ENCODE results near the gene GINS1.
"Not testable (repeated sequence)": the region's sequence is repeated elsewhere in the genome, so short reads cannot be mapped to it uniquely, and the experiment has no call there.

GINS1 gene

DNA sequence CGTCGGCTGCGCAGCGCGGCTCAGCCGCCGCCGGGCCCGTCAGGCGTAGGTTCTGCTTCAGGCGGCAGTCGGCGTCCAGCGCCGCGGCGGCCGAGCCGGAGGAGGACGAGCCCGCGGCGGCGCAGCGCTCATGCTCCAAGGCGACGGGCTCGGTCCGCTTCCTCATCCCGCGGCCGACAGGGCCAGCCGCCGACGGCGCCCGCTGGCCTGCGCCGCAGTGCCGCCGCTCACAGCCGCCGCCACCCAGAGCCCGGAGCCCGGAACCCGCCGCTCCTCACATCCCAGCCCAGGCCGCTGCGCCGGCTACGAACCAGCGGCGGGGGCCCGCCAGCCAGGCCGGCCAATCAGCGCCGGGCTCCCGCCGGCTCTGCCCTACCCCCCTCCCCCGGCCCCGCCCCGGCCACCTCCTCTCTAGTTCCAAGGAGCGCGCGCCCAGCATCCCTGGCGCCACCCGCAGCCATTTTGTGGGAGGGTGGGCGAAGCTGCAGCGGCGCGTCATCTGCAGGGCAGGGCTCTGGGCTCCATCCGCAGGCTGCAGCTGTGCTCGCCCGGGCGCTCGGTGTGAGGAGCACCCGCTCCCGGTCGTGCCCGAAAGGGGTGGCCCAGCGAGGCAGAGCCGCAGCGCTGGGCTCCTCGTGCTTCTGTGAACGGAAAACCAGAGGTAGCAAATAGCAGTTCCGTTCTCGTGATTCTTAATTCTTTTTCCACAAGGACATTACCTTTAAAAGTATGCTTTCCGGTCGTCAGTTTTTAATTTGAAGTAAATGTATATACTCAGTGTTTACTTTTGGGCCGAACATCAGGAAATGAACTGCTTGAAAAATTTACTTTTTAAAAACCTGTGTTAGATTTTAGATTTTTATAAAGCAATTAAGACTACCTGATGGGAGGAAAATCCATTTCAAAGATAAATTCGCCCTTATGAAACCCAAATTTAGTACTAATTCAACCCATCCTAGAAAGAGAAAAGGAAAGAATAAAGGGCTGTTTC lies 16.6 kb upstream of the GINS1 start, which contains the start of gene ABHD12:
ABHD12 (minus strand) TSS at position 298 of the 991 bp plus-strand sequence; CDS start at position 166, 132 bp downstream.
- DNase-seq, result peak; percentile 98

DNA sequence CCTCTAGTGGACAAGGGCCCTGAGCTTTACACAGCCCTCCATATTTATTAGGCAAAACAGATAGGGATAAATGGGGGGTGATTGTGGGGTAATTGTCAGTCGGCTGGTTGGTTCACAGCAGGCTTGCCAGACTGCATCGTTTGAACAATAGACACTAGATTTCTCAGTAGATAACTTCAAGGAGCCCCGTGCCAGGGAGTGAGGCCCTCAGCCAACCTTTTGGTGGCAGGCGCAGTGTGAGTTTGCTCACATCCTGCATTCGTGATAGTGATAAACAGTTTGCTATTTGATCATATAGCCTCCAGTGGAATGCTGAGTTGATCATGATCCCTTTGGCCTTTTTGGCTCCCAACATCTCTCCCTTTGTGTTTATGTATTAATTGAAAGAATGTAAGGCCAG lies 13.2 kb upstream of the GINS1 start:
- peak; percentile 4 for DNase-seq

DNA sequence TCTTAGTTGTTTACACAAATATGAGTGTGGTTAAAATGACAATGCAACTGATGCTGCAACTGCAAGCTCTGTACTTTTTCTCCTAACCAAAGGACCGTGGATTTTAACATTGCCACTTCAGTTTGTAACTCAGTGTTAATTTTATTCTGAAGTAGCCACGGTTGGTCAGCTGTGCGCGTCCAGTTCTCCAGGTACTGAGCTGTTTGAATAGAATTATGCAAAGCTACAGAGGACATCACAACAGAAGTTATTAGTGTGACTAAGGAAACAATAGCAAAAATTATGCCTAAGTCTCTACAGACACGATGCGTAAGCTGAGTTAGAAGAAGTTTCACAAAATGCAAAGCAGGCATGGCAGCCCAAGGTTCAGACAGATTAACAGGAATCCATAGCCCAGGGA lies 12.5 kb upstream of the GINS1 start:
- no peak for DNase-seq

DNA sequence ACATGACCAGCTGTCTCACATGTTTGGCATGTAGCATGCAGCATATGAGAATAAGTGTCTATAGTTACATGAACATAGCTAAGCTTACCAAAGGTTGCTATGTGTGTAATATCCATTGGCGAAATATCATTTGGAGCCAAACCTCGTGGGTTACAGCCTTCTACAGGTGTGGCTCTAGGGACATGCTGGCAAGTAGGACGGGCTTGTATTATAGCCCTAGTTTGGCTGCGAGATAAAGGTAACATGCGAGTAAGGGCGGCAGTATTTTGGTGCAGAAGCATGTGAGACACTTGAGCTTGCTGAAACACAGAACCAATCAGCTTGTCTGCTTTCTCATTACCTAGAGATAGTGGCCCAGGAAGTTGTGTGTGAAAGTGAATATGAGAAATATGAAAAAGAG lies 10.4 kb upstream of the GINS1 start:
- DNase-seq, result no peak

DNA sequence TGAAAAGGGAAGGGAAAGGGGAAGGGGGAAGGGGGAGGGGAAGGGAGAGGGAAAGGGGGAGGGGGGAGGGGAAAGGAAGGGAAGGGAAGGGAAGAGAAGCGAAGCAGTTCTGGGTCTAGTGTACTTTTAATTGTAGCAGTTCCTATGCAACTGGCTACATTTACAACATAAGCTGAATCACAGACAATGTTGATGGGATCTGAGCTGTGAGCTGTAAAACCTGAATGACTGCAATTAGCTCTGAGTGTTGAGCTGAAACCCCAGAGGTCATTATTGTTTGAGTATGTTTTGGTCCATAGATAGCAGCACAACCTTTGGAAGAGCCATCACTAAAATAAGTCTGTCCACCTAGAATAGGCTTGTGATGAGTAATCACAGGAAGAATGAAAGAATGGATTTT lies 9.7 kb upstream of the GINS1 start:
- peak; percentile 17 for DNase-seq

DNA sequence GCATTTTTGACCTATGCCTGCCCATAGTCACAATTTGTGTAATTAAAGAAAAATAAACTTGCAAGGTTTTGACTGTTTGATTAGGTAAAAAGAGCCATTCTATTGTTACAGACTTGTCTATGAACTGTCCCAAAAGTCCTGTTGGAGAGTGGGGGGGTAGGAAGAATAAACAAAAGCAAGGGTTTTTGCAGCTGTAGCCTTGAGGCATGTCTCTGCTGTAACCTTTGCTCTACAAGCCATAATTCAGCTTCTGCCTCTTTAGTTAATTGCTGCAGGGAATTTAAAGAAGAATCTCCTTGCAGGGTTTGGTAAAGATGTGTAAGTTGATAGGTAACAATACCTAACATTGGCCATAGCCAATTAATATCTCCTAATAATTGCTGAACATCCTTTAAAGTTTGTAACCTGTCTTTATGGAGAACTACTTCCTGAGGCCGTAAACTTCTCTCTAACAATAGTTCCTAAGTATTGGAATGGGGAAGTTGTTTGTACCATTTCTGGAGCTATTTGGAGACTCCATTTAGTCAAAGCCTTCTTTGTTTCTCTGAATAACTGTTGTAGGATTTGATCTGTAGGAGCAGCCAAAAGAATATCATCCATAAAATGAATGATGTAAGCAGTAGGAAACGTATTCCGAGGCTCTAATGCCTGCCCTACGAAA lies 9.0 kb upstream of the GINS1 start:
- DNase-seq, result no peak

DNA sequence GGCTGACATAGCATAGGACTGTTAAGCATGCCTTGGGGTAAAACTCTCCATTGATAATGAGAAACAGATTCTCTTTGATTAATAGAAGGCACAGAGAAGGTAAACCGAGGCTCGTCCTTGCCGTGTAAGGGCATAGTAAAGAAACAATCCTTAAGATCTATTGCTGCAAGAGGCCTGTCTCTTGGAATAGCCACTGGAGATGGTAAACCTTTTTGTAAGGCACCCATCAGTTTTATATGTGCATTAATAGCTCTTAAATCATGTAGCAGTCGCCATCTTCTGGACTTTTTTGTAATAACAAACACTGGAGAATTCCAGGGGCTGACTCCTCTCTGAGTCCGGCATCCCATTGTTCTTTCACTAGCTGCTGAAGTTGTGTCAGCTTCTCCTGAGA lies 8.4 kb upstream of the GINS1 start:
- DNase-seq, result peak; percentile 79

DNA sequence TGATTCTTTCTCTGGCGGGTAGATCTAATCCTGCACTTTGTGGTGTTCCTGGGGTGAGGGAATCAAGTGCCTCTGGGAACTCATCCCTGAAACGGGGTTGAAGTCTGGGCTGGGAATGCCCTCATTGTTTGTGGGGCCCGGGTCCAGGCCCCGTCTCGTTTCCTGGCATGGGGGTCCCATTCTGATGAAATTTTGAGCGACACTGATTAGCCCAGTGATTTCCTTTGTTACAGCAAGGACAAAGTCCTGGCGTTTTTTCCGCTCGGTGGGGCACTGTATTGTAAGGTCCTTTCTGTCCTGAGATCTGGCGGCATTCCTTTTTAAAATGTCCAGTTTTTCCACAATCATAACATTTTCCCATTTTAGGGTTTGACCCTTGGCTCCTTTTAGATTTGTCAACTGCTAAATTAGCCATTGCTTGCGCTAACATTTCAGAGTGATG lies 7.2 kb upstream of the GINS1 start:
- not testable (repeated sequence) for DNase-seq

DNA sequence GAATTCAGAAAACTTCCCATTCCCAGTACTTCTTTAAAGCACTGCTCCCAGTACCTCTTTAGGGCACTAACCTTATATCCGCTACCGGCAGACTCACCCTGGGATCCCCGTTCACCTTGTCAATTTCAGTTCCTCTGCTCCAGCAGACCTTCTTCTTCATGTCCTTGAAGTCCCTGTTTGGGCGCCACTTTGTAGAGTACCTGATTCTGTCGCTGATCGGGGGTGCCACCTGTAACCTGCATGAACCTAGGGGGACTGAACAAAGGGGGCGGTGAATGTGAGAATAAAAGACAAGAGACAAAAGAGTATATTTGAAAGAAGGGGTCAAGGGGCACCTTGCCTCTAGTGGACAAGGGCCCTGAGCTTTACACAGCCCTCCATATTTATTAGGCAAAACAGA lies 4.9 kb upstream of the GINS1 start:
- DNase-seq, result no peak

DNA sequence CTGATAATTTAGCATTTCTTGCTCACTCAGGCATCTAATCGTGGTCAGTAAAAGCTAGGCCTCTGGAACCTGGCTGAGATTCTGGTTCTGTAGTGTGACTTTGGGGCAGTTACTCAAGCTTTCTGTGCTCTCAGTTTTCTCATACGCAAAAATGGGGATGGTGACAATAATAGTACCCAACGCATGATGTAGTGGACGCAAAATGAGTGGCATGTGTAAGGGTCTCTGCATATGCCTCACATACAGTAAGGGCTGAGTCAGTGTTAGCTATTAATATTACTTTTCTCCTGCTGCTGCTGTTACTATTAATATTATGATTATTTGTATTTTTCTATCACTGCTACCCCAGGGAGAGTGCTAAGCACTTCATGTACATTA lies 686 bp downstream of the GINS1 start:
- DNase-seq, result no peak

DNA sequence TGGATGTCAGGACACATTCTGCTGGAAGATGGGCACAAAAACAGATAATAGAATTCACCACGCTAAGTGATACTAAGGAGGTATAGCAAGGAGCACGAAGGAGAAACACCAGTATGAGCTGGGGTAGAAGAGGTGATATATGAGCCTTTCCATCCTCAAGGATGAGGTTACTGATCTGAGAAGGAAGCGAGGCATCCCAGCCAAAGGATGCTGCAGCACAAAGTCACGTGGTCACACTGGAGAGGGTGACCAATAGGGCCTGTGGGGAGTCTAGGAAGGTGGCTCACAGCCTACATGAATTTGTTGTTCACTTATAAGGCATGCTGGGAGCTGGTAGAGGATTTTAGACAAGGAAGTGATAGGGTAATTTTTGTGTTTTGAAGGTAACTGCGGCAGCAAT lies 1.4 kb downstream of the GINS1 start:
- no peak for DNase-seq

DNA sequence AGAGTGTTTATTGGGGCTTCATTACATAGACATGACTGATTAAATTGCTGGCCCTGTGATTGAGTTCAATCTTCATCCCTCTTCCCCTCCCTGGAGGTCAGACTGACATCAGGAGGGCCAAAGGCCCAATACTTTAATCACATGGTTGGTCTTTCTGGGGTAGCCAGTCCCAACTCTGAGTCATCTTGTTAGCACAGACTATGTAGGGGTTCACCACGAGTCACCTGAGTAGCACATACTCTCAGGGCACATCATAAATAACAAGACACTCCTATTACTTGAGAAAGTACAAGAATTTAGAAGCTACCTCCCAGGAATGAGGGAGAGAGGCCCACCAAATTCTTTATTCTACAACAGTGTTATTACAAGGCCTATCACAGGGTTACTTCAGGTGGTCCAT lies 11.3 kb downstream of the GINS1 start:
- no peak for DNase-seq

DNA sequence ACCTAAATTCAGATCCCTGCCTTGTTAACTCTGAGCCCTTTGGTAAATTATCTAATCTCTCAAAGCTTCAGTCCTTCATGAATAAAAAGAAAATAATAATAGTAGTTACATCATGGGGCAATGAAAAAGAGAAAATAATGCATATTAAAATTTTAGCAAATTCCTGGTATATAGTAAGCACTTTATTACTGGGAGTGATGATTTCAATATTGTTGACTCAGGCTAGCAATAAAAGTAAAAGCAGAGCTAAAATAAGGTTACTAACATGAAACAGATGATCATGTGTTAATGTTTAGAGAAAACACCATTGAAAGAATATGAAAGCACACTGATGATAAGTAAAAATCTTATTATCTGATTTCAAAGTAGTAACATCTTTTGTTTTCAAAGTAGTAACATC lies 13.6 kb downstream of the GINS1 start:
- DNase-seq, result no peak

DNA sequence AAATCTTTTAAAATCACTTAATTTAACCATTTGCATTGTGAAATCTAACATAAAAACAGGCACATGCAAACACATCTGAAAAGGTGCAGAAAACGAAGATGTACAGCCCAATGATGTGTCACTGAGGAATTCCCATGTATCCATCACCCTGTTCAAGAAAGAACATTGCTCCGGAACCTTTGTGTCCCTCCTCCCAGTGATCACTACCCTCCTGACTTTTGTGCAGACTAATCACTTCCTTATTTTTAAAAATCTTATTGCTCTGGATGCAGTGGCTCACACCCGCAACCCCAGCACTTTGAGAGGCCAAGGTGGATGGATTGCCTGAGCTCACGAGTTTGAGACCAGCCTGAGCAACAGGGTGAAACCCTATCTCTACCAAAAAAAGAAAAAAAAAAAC lies 14.6 kb downstream of the GINS1 start:
- no peak for DNase-seq

DNA sequence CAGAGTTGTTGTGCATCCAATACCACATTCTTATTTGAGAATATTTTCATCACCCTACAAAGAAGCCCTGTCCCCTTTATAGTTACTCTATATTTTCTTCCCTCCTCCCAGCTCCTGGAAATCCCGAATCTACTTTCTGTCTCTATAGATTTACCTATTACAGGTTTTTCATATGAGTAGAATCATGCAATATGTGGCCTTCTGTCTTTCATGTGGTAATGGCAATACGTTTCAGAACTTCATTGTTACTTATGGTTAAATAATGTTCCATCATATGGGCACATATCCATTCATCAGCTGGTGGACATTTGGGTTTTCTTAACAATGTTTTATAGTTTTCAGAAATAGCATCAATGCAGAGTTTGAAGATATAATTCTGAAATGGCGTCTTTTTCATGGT lies 17.1 kb downstream of the GINS1 start:
- DNase-seq, result no peak

DNA sequence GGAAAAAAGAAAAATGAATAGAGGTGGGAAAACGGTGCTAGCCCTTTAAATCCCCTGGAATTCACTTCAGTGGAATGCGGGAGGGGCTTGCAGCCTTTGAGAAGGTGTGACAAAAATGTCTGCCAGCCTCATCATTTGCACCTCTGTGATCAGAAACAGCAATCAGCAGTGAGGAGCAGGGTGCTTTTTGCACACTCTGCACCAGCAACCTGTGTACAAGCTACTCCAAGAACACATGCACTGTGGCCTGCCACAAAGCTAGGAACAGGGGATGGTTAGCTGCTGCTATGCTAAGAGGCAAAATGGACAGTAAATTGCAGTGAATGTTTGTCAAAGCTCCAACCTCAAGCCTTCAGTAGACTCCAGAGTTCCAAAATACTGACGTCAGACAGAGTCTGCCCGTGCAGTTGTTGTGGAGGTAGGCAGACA lies 29.7 kb downstream of the GINS1 start:
- no peak for DNase-seq

DNA sequence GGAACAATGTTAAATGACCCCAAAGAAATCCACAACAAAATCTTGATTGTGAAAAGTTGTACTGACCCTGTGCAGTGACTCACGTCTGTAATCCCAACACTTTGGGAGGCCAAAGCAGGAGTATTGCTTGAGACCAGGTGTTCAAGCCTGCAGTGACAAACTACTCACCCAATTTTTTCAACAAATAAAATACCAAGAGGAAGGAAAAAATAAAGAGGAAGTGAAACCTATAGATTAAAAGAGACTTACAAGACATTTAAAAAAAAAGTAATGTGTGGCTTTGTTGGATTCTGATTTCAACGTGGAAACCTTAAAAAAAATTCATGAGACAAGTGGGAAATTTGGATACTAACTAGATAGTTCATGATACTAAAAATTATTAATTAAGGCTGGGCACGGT lies 31.9 kb downstream of the GINS1 start:
- DNase-seq, result no peak

DNA sequence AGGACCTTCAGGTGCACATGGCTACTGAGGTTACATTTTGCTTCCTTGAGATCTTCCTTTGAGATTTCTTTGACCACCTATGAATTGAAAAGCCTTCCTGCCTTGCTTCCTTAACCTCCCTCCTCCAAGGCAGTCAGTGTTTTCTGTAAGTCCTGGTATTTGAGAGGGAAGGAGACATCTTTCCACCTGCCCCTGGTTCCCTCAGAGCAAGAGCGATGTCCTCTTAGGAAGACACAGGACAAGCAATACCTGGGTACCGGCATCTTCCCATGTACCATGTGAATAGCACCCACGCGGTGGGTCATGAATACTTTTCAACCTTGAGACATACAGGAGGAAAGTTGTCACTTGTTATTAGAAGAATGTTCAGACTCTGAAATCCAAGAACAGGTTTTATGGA lies 37.1 kb downstream of the GINS1 start:
- no peak for DNase-seq

DNA sequence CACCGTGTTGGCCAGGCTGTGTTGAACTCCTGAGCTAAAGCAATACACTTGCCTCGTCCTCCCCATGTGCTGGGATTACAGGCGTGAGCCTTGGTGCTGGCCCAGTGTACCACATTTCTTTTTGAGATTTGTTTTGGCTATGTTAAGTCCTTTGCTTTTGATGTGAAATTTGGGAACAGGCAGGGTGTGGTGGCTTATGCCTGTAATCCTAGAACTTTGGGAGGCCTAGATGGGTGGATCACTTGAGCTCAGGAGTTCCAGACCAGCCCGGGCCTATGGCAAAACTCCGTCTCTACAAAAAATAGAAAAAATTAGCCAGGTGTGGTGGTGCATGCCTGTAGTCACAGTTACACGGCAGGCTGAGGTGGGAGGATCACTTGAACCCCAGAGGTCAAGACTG lies 40.2 kb downstream of the GINS1 start:
- no peak for DNase-seq

DNA sequence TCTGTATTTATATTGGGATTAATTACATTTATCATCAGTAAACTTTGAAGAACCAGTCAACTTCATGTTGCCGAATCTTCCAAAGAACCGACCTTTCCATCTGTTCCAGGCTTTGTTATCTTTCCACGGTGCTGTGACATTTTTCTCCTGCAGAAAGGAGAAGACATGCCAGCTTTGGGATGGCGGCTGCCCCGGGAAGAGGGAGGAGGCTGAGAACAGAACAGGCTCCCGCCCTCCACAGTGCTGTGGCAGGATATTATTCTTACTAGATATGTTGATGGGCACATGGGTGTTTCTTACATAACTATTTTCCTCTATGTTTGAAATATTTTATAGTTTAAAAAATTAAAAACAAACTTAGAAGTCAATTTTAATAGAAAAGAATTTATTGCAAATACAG lies 44.9 kb downstream of the GINS1 start:
- no peak for DNase-seq

DNA sequence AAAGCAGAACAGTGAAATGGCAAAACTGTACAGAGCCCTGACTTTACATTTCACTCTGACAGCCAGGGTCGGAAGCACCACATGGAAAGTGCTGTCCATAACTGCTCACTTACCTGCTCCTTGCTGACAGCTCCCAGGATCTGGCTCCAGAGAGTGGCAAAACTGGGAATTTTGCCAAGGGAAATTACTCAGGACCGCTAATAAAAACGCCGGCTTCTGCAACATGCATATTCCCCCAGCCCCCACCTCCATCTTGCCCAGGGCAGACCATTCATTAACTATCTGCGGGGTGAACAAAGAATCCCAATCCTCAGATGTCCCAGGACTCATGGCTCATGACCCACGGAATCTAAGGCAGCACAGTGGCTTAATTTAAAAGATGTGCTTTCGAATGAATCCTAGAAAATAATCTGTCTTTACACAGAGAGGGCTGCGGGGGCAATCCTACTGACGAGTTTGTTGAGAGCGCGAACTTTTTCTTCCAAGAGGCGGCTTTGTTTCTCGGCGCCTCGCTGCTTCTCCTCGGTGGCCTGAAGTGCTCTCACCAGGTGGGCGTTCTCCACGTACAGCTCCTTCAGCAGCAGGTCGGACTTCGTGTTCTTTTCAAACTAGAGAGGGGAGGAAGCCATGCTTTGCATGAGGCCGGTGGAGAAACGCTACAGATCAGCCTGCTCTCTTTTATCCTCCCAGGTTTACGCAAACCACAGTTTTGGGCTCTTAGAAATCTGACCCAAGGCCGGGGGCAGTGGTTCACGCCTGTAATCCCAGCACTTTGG lies 45.8 kb downstream of the GINS1 start:
- DNase-seq, result peak; percentile 20

DNA sequence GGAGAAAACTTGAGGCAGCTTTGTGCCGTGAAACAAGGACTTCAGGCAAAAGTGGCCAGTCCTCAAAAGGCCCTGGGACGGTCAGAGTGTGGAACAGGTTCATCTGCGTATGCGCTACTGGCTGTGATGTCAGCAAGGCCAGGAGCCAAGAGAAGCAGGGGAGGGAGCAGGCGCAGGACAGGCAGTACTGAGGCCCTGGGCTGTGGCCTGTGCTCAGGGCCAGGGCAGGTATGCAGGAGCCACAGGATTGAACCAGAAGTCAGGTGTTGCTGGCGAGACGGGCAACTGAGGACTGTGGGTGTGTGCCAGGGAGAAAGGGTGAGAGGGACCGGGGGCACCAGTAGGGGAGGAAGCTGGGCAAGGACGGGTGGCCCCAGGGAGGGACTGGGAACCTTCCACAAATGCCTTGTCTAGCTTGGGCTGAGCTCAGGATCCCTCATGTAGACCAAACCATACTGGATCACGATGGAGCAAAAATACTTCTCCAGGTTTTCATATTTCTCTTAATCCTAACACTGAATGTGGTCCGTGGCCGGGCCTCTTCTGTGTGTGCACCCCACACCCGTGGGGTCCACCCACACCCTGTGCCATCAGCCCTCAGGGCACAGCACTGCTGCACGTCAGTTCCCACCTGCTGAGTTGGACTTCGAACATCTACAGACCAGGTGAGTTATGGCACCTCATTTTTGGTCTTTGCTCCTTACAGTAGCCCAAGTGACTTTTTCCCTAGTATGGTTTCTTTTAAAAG lies 46.9 kb downstream of the GINS1 start:
- DNase-seq, result no peak

Data from NCI-H146 (cell line).